A172 (cell line): ENCODE data around the gene GRIP2. TPM values are rescaled to one million over a fixed set of nuclear protein-coding genes. Genes with fewer than 3 reads are reported as not detected.
A peak's percentile ranks its signal among the peaks of the same experiment; 100 is the strongest.

Experiments used
- DNase-seq: peaks from one replicate; pipeline ENCODE4 v3.0.0-alpha.2; 2015; ENCODE audit warnings: low spot score
- total RNA-seq: library from RNA; depleted of rRNA; stranded (reverse); fragments of >200 nt; shearing (Covaris generic); gene quantifications from 2 replicates; pipeline ENCODE4 v1.2.3, GENCODE V29; 2014

Gene GRIP2
- total RNA-seq, 1 experiment from 2014 or later, result not detected

- no peak for DNase-seq
These were observed 86.1 kb downstream of the GRIP2 start for GRCh38 chr3:14453876-14454638.

GRCh38 chr3:14452740-14453710, 87.1 kb downstream of the GRIP2 start:
- DNase-seq, result peak; percentile 92

- peak; percentile 90 for DNase-seq
These were observed 88.0 kb downstream of the GRIP2 start for GRCh38 chr3:14451844-14452739.

- DNase-seq, result no peak
These were observed 89.1 kb downstream of the GRIP2 start for GRCh38 chr3:14450922-14451606.

- no peak for DNase-seq
These were observed 89.6 kb downstream of the GRIP2 start for GRCh38 chr3:14450506-14450905.

- no peak for DNase-seq
These were observed 91.1 kb downstream of the GRIP2 start for GRCh38 chr3:14448756-14449727.

GRCh38 chr3:14448063-14448462, 92.1 kb downstream of the GRIP2 start:
- DNase-seq, result no peak

GRCh38 chr3:14446988-14447570, 93.1 kb downstream of the GRIP2 start:
- DNase-seq, result no peak

GRCh38 chr3:14445773-14446172, 94.4 kb downstream of the GRIP2 start:
- DNase-seq, result no peak

- DNase-seq, result no peak
These were observed 95.8 kb downstream of the GRIP2 start for GRCh38 chr3:14444380-14444779.

GRCh38 chr3:14441920-14442300, 98.2 kb downstream of the GRIP2 start:
- no peak for DNase-seq

- DNase-seq, result no peak
These were observed 98.8 kb downstream of the GRIP2 start for GRCh38 chr3:14441240-14441919.

- DNase-seq, result no peak
These were observed 99.5 kb downstream of the GRIP2 start for GRCh38 chr3:14440531-14441239.

- no peak for DNase-seq
These were observed 100.0 kb downstream of the GRIP2 start for GRCh38 chr3:14440168-14440518.

- DNase-seq, result peak; percentile 74
These were observed 100.5 kb downstream of the GRIP2 start for GRCh38 chr3:14439501-14440167.
